GM21576 (cell line): ENCODE data around the gene WBP2NL.
"Not testable (repeated sequence)": the region's sequence is repeated elsewhere in the genome, so short reads cannot be mapped to it uniquely, and the experiment has no call there.

Source experiments
- ATAC-seq: cut with Tn5 transposase; IDR thresholded peaks from one replicate; pipeline ENCODE4 v1.9.1; 2021; ENCODE audit warnings: mild to moderate bottlenecking, moderate library complexity; ENCODE audit not compliant: unreplicated experiment

Gene WBP2NL

DNA sequence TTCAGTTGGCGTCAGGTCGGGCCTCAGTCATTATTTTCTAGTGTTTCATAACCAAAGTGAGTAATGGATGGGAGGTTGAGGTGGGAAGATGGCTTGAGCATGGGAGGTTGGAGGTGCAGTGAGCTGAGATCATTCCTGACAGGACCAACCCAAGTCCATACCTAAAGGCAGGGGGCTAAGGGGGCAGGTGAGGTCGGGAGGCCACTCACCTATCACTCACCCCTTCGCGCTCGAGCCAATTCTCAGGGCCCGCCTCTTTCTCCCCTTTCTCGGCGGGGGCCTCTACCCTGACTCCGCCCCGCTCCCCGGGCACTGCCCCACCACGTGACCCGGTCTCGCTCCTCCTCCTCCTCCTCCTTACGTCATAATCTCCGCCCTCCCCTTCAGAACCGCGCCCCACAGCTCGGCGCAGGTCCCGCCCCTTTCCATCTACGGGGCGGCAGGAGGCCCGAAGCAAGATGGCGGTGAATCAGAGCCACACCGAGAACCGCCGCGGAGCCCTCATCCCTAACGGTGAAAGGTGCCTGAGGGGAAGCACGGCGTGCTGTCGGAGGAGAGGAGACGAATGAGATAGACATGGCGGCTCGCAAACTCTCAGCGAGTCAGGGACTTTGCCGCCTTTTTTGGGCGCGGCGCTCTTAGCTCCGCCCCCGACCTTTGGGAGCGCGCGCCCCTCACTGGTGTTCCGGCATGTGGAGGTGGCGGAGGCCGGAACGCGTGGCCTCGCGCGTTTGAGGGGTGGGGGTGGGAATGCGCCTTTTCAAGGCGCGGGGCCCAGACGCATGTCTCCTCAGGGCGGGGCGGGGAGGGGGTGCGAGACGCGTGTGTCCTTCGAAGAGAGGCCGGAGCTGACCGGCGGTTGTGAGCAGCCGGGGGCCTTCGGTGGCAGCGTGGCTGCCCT lies at the start of gene WBP2NL:
Gene WBP2NL, plus strand, starts transcription at position 428 of the 901 bp plus-strand sequence. Its CDS starts 31 bp downstream, at position 459.
- peak; percentile 87 for ATAC-seq

- not testable (repeated sequence) for ATAC-seq
Observed at GRCh38 chr22:41948928-41949296, 49.7 kb upstream of the WBP2NL start.

- ATAC-seq = no peak
Observed at GRCh38 chr22:41949297-41949965, 49.2 kb upstream of the WBP2NL start.

DNA sequence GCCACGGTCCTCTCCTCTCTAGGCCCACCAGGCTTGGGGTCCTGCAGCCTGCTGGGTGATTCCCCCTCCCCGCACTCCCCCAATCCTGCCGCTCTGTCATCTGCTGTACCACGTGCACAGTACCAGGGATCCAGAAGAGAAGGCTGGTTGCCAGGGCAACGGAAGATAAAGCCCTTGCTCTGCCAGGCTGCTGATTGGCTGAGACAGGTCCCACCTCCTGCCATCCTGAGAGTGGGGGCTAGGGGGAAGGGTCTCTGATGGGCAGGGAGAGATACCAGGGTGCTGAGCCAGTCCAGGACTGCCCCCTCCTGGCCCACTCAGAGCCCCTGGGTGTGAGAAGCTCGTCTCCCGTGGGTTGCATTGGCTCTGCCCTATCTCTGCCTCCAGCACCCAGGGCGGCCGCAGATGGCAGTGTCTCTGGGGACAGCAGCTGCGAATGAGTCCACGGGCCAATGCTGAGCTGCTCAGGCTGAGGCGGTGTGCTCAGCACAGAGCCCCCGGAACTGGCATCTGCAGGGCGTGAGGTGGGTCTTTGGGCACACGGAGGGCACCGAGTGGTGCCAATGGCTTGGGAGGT lies 46.6 kb upstream of the WBP2NL start, which contains the start of gene SMIM45:
Gene SMIM45, plus strand, starts transcription at position 253 of the 577 bp plus-strand sequence.
- no peak for ATAC-seq

- no peak for ATAC-seq
Observed at GRCh38 chr22:41952713-41953112, 45.9 kb upstream of the WBP2NL start.

DNA sequence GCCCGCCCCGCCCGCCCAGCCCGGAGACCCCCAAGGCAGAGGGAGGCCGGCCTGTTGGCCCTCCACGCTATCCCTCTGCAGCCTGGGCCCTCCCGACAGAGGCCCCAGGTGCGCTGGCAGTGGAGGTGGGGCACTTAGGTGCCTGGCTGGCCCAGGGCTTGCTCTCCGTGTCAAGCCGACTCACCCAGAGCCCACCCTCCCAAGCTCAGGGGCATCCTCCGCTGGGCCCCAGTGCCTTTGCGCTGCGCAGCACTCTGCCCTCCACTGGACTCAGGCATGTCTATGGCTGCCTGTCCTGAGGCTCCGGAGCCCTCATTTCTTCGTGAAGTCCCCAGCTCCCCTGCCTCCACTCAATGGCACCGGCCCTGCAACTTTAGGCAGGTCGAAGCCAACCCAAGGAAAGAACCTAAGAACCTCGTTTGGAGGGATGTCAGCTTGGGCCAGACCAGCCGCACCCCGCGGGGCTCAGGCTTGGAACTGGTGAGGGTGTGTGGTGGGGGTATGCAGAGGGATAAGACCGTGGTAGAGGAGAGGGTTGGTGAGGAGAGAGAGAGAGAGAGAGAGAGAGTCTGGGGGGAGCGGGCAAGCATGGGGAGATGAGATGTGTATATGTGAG lies 40.5 kb upstream of the WBP2NL start:
- ATAC-seq = no peak

GRCh38 chr22:41963453-41964111 lies 35.0 kb upstream of the WBP2NL start:
- ATAC-seq = no peak

DNA sequence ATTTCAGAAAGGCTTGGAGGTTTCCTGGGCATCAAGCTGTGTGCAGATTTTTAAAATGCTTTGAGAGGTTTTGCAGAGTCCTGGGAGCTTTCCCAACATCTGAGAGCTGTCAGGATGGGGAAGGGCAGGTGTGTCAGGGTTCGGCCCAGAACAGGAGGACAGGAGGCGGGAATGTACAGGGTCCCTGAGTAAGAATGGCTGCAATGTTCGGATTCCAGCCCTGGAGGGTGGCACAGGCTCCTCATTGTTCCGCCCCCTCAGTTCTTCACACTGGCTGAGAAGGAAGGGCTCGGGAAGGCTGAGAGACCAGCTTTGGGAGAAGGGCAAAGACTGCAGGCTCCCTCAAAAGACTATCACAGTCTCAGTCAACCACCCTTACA lies 34.5 kb upstream of the WBP2NL start:
- no peak for ATAC-seq

- no peak for ATAC-seq
Observed at GRCh38 chr22:41966225-41966606, 32.4 kb upstream of the WBP2NL start.

DNA sequence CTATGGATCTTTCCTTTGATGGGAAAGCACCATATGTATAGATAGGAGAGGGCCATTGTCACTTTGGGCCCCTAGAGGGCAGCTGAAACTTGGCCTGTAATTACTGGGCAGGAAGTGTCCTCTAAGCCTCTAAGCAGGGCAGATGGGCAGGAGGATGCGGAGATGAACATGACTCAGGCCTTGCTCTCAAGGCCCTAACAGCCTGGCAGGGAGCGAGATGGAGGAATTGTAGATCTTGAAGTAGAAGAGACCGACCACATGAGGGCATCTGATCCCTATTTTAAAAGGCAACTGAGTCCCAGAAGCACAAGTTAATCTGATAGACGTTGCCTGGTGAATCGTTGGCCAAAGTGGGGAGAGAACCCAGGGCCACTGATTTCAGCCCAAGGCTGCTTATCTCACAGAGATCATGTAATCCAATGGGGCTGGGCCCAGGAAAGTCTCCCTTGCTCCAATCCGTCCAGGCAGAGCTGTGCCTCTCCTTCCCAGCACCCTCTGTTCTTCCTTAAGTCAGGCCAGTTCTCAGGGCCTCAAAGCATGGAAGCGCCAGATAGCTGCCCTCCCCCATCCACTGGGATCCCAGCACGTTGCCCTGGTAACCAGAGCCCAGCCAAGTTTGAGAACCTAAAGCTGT lies 31.9 kb upstream of the WBP2NL start:
- no peak for ATAC-seq

DNA sequence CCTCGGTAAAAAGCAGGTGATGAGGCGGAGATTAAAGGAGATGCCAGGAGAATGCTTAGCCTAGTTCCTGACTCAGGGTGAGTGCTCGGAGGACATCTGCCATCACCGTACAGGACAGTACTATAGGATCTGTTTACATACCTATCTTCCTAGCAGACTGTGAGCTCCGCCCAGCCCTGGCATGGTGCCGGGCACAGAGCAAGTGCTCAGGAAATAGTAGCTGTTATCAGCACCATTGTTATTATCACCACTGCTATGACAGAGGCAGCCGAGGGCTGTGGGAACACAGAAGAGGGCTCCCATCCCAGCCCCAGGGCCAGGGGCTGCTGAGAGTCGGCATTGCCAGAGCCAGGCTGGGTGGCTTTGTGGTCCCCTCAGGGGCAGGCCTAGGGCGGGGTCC lies 30.0 kb upstream of the WBP2NL start:
- ATAC-seq = no peak

- ATAC-seq = no peak
Observed at GRCh38 chr22:41969110-41969646, 29.4 kb upstream of the WBP2NL start, which contains the start of gene SEPTIN3. Gene SEPTIN3, plus strand, starts transcription at chr22:41969443. Its CDS starts 2,050 bp downstream, at chr22:41971493.

DNA sequence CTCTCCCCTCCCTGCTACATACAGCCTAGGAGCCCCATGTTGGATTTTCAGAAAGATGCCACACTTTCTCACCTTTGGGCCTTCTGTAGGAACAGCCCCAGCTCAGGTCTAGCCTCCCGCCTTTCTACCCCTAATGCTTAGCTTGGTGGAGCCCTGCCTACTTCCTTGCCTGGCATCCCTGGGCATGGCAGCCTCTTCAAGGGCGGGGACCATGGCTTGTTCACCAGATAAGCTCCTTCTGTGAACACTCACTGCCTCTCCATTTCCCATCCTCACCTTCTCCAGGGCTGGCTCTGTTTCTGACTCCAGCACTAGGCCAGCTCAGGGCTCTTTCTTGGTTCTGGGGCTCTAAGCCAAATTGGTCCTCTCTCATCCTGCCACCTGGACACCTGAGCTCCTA lies 28.0 kb upstream of the WBP2NL start:
- ATAC-seq = no peak

GRCh38 chr22:41971431-41971830 lies 27.2 kb upstream of the WBP2NL start:
- no peak for ATAC-seq

GRCh38 chr22:41974691-41975290 lies 23.8 kb upstream of the WBP2NL start:
- ATAC-seq = no peak

DNA sequence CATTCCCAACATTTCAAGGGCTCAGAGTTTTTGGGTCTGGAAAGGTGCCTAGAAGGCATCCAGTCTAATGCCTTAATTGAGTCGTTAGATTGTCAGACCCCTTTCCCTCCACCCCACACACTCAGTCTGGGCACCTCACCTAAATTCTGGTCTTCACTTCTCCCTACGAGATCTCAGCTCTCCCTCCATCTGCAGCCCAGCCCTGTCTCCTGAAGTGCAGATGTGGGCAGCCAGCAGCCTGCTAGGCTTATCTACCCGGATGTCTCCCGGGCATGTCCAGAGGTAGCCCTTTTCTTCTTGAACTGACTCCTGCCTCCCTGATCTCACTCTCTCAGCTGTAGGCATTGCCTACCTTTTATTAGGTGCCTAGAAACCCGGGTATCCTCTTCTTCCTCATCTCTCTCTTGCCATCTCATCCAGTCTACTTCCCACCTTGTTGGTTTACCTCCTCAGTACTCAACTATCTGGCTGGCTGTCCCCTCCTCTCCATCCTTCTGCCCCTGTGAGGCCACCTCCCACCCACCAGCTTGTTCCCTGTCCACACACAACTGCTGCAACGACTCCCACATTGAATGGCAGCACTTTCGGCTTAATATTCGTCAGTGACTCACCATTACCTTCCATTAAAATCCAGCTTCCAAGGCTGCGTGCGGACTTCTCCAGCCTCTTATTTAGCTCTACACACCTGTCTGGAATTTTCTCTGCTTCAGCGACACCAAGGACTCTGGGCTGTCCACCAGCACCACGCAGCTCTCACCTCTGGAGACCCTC lies 23.1 kb upstream of the WBP2NL start:
- no peak for ATAC-seq

GRCh38 chr22:41976070-41976901 lies 22.3 kb upstream of the WBP2NL start:
- ATAC-seq = no peak
